K562 (cell line): ENCODE results near the gene HERC5. TPM values are rescaled to one million over a fixed set of nuclear protein-coding genes. Genes with fewer than 3 reads are reported as not detected.

Source experiments
- ATAC-seq: fragments of 200-7000 bp; cut with Tn5 transposase; 3 replicates; pipeline ENCODE4 v1.9.1; 2020; ENCODE audit warnings: moderate library complexity
- BruUV-seq: library from RNA; stranded (reverse); fragments of 400-500 nt; replicated peaks from 2 replicates; lab custom pipeline; 2021; lab: Mats Ljungman, UMichigan
- CTCF ChIA-PET: fragments of 300-600 bp; formaldehyde crosslinking; extraction: SDS; loops from one replicate; lab custom pipeline; 2021; ENCODE audit warnings: low intra/inter-chr PET ratio; lab: Yijun Ruan, JAX
- POLR2A ChIA-PET: fragments of 300-600, 350-650 bp; sonication (Branson Sonifier 250); formaldehyde crosslinking; extraction: SDS; loops from one replicate; lab custom pipeline; 2021; ENCODE audit warnings: antibody characterized with exemption, inconsistent platforms; lab: Yijun Ruan, JAX
- DNase-seq, 4 experiments: peaks; one replicate each; pipeline versions ENCODE4 v3.0.0 to v3.0.0-alpha.2; 2011 to 2018; ENCODE audit warnings: low spot score in 3 of 4, mixed read lengths in 3 of 4; ENCODE audit errors: extremely low read depth in 1 of 4
- FAIRE-seq: peaks from 2 replicates; lab custom pipeline; 2011; peaks lifted over from hg19 to GRCh38; lab: Jason Lieb, UNC
- H2AFZ ChIP-seq: 2 replicates; pipeline ENCODE4 v1.6.0; 2011; ENCODE audit warnings: low read depth, low read length, control low read depth, inconsistent platforms
- H3K27ac ChIP-seq: fragments of 200-600 bp; 3 replicates; pipeline ENCODE4 v1.8.0; 2011; ENCODE audit warnings: low read depth, mild to moderate bottlenecking, control low read depth, inconsistent platforms, low read length, moderate library complexity, mixed read lengths; ENCODE audit errors: extremely low read depth
- H3K27me3 ChIP-seq, 2 experiments: fragments of 300-600 bp in 1 of 2; 2 replicates in 1 of 2; 3 replicates in 1 of 2; pipeline versions ENCODE4 v1.6.0 to v1.8.0; 2011; ENCODE audit warnings: inconsistent platforms in 2 of 2, low read length in 2 of 2, mild to moderate bottlenecking in 1 of 2, mixed read lengths in 1 of 2, moderate library complexity in 1 of 2; ENCODE audit not compliant: control insufficient read depth in 2 of 2, insufficient read depth in 2 of 2
- H3K36me3 ChIP-seq: fragments of 300-600 bp; 3 replicates; pipeline ENCODE4 v1.8.0; 2011; ENCODE audit warnings: mild to moderate bottlenecking, low read length, inconsistent platforms; ENCODE audit not compliant: control insufficient read depth, insufficient read depth
- H3K4me1 ChIP-seq, 2 experiments: fragments of 200-600 bp in 1 of 2; replicated peaks in 1 of 2; 2 replicates in 1 of 2; 3 replicates in 1 of 2; pipeline versions ENCODE4 v1.5.1 to v1.8.0; 2011; ENCODE audit warnings: inconsistent platforms in 2 of 2, low read length in 2 of 2, mild to moderate bottlenecking in 1 of 2, mixed read lengths in 1 of 2, moderate library complexity in 1 of 2; ENCODE audit not compliant: control insufficient read depth in 2 of 2, insufficient read depth in 2 of 2
- H3K4me2 ChIP-seq: 2 replicates; pipeline ENCODE4 v1.6.1; 2011; ENCODE audit warnings: low read length, control low read depth, inconsistent platforms, mixed read lengths; ENCODE audit not compliant: insufficient read depth
- H3K4me3 ChIP-seq: fragments of 200-600 bp; sonication (generic), shearing (Covaris generic); 2 replicates; pipeline ENCODE4 v1.5.1; 2016; ENCODE audit warnings: control low read depth, inconsistent platforms
- H3K79me2 ChIP-seq: fragments of 200-600 bp; 3 replicates; pipeline ENCODE4 v1.8.0; 2011; ENCODE audit warnings: low read length, inconsistent platforms; ENCODE audit not compliant: control insufficient read depth, insufficient read depth
- H3K9ac ChIP-seq, 2 experiments: 2 replicates each; pipeline versions ENCODE4 v1.6.0 to v1.6.1; 2011; ENCODE audit warnings: low read depth in 2 of 2, low read length in 2 of 2, control low read depth in 1 of 2, inconsistent platforms in 1 of 2, mild to moderate bottlenecking in 1 of 2, mixed read lengths in 1 of 2; ENCODE audit not compliant: insufficient read depth in 1 of 2
- H3K9me1 ChIP-seq: one replicate; pipeline ENCODE4 v1.6.0; 2011; ENCODE audit warnings: inconsistent platforms, mild to moderate bottlenecking, low read length, moderate library complexity; ENCODE audit not compliant: control insufficient read depth, insufficient read depth
- H3K9me3 ChIP-seq: replicated peaks from 2 replicates; pipeline ENCODE4 v1.5.1; 2011; ENCODE audit warnings: low read depth, low read length, inconsistent platforms; ENCODE audit not compliant: control insufficient read depth, insufficient read depth
- H4K20me1 ChIP-seq: replicated peaks from 2 replicates; pipeline ENCODE4 v1.6.1; 2011; ENCODE audit warnings: low read length, inconsistent platforms, mixed read lengths; ENCODE audit not compliant: control insufficient read depth, insufficient read depth
- CREB1 ChIP-seq, 2 experiments: sonication (generic) in 1 of 2; formaldehyde crosslinking in 1 of 2; IDR thresholded peaks; 2 replicates each; pipeline versions ENCODE4 v1.6.1 to v1.8.0; 2012 to 2022; ENCODE audit warnings: inconsistent platforms in 1 of 2, mild to moderate bottlenecking in 1 of 2, missing genetic modification reagents in 1 of 2, moderate library complexity in 1 of 2
- HNRNPUL1 ChIP-seq: fragments of 200-400 bp; formaldehyde crosslinking; IDR thresholded peaks from 2 replicates; pipeline ENCODE4 v1.6.1; 2017; ENCODE audit warnings: low read length
- TRIM24 ChIP-seq, 2 experiments: fragments of 450-650 bp; IDR thresholded peaks; 2 replicates each; pipeline ENCODE4 v1.6.1; 2016
- ZC3H8 ChIP-seq: fragments of 450-650 bp; IDR thresholded peaks from 2 replicates; pipeline ENCODE4 v1.6.1; 2017
- WGBS: fragments of 100-300 bp; shearing (Covaris generic); methylation state at CpG from one replicate; pipeline ENCODE4 v1.1.6; 2016; ENCODE audit warnings: low coverage, mixed read lengths; ENCODE audit not compliant: insufficient coverage; ENCODE audit errors: missing lambda C conversion rate; 5-methylcytosine and 5-hydroxymethylcytosine counted together
- in situ Hi-C: fragments of 300-500 bp; cut with MboI; formaldehyde crosslinking; loops from 4 replicates; pipeline ENCODE4 v1.15.0; 2018; ENCODE audit warnings: inconsistent platforms, mixed read lengths
- intact Hi-C: fragments of 100-400 bp; cut with micrococcal nuclease; formaldehyde crosslinking; loops from 2 replicates; pipeline ENCODE4 v1.14.2; 2022
- polyA plus RNA-seq, 8 experiments: library from polyadenylated mRNA; depleted of rRNA in 4 of 8; stranded (reverse) in 5 of 8; unstranded in 3 of 8; fragments of >200 nt; fragmentation: Nextera tagmentation in 2 of 8; fragmentation: Illumina TruSeq in 1 of 8; extraction: Ambion mirVana in 2 of 8; extraction: Trizol in 1 of 8; gene quantifications; 2 replicates each; pipeline versions ENCODE4 v1.2.1 to v1.2.3, GENCODE V29; 2011 to 2014; ENCODE audit warnings: inconsistent platforms in 1 of 8, missing spikeins in 1 of 8
- total RNA-seq, 7 experiments: library from RNA; depleted of rRNA in 6 of 7; stranded (reverse); fragments of >200 nt in 6 of 7; fragmentation: Illumina TruSeq in 2 of 7; extraction: Trizol in 2 of 7; gene quantifications; 2 replicates each; pipeline versions ENCODE4 v1.2.1 to v1.2.3, GENCODE V29; 2011 to 2021; ENCODE audit warnings: low replicate concordance in 1 of 7
- TF ChIP-seq, protein P1 (sequence below): fragments of 250-450 bp; sonication (Bioruptor Pico); IDR thresholded peaks from 2 replicates; pipeline ENCODE4 v1.5.0; 2021; ENCODE audit warnings: mild to moderate bottlenecking, borderline replicate concordance

Gene HERC5
- total and polyA plus RNA-seq, 9 of the 15 experiments (the other 6 are each of a cell fraction or from before 2014, with no cell fraction given) = 0.18 TPM; not detected in 8

DNA sequence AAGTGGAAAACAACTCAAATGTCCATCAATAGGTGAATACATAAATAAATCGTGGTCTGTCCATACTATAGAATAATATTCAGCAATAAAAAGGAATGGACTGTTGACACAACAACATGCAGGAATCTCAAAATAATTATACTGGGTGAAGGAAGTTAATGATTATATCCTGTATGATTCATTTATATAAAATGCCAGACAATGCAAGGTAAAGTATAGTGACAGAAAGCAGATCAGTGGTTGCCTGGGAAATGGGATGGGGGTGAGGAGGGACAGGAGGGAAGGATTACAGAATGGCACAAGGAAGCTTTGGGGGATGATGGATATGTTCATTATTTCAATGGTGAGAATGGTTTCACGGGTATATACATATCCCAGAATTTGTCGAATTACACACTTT lies 54.3 kb downstream of the HERC5 start:
- H3K4me2 ChIP-seq = no peak overlapping the region
- no peak for TF ChIP-seq HNRNPUL1
- TF ChIP-seq CREB1 (IDR thresholded peaks at IDR 0.05) = no peak
- TF ChIP-seq CREB1 (CRISPR knock-in tag; IDR thresholded peaks at IDR 0.05) = no peak
- TF ChIP-seq TRIM24 (IDR thresholded peaks at IDR 0.05) = no peak
- no peak for TF ChIP-seq ZC3H8
- TF ChIP-seq, protein P1, sequence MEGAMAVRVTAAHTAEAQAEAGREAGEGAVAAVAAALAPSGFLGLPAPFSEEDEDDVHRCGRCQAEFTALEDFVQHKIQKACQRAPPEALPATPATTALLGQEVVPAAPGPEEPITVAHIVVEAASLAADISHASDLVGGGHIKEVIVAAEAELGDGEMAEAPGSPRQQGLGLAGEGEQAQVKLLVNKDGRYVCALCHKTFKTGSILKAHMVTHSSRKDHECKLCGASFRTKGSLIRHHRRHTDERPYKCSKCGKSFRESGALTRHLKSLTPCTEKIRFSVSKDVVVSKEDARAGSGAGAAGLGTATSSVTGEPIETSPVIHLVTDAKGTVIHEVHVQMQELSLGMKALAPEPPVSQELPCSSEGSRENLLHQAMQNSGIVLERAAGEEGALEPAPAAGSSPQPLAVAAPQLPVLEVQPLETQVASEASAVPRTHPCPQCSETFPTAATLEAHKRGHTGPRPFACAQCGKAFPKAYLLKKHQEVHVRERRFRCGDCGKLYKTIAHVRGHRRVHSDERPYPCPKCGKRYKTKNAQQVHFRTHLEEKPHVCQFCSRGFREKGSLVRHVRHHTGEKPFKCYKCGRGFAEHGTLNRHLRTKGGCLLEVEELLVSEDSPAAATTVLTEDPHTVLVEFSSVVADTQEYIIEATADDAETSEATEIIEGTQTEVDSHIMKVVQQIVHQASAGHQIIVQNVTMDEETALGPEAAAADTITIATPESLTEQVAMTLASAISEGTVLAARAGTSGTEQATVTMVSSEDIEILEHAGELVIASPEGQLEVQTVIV (CRISPR knock-in tag) = no peak
- no peaks in the 10 kb centered on the region for H4K20me1 ChIP-seq
- peaks cover 0 to 3% of the 10 kb centered on the region in 2 experiments; a peak in 2 of 5 replicates for H3K27me3 ChIP-seq
- no peaks in the 10 kb centered on the region for H3K9me3 ChIP-seq
- ATAC-seq (no peak), DNase-seq (no peak), FAIRE-seq (no peak)
- no TSS peak for BruUV-seq
- in situ Hi-C loops = loop anchor here (10.0 kb wide), 2 partner anchors 476 to 656 kb away; no protein-coding TSS in a partner anchor
- H3K27ac ChIP-seq = no peak overlapping the region
- H3K9ac ChIP-seq = no peak overlapping the region
- ChIA-PET CTCF (no interaction called here), POLR2A (no interaction called here)
- H3K36me3 ChIP-seq = no peaks in the 10 kb centered on the region
- H3K9me1 ChIP-seq = no peaks in the 10 kb centered on the region
- H3K79me2 ChIP-seq = no peaks in the 10 kb centered on the region
- WGBS = 3% methylated on average over 3 of the region's 3 CpGs
- intact Hi-C loops = loop anchor here (5.0 kb wide), 1 partner anchor 59 kb away; no protein-coding TSS in a partner anchor
- no peaks in the 10 kb centered on the region for H3K4me1 ChIP-seq
- H3K4me3 ChIP-seq = no peak overlapping the region
- no peak overlapping the region for H2AFZ ChIP-seq
